ENCODE data around the gene HSPA9. TPM values are rescaled to one million over a fixed set of nuclear protein-coding genes. Genes with fewer than 3 reads are reported as not detected.

HSPA9 gene
- total and polyA plus RNA-seq, 2 of the 8 experiments (the other 6 are each of a cell fraction or from before 2014, with no cell fraction given): 191 to 395 TPM

GRCh38 chr5:138620663-138621224, 45.5 kb upstream of the HSPA9 start:
- Histone ChIP-seq H3K23ac (ENCODE audit: insufficient read length) (no peak overlapping the region), H2AK5ac (ENCODE audit: low read depth, low read length) (no peak overlapping the region), H3K27me3 (replicated peaks in 1 of 4; ENCODE audit: control insufficient read depth in 3 of 4, extremely low read depth in 1 of 4, insufficient read depth in 3 of 4, low read length in 3 of 4) (no peaks in the 10 kb centered on the region), H3K4me2 (ENCODE audit: insufficient read depth in 1 of 2, low read depth in 2 of 2, low read length in 2 of 2) (no peak overlapping the region), H4K20me1 (replicated peaks in 1 of 2; ENCODE audit: control insufficient read depth in 1 of 2, insufficient read depth in 2 of 2, low read length in 2 of 2) (no peaks in the 10 kb centered on the region), H3K14ac (ENCODE audit: insufficient read length) (no peak overlapping the region), H3K4me1 (replicated peaks in 1 of 4; ENCODE audit: control insufficient read depth in 3 of 4, insufficient read depth in 4 of 4, low read length in 3 of 4) (peaks cover 0 to 6% (median 1%) of the 10 kb centered on the region in 4 experiments; a peak in 2 of 7 replicates), H3K4ac (replicated peaks; ENCODE audit: insufficient read length, low read depth, low read length) (no peak overlapping the region), H3K27ac (ENCODE audit: low read depth, low read length) (no peak overlapping the region), H3K9me3 (ENCODE audit: insufficient read depth in 2 of 2, low read depth in 1 of 2, low read length in 1 of 2) (no peaks in the 10 kb centered on the region), H4K5ac (ENCODE audit: insufficient read length, low read depth, low read length) (no peak overlapping the region), H3K4me3 (ENCODE audit: extremely low read depth in 1 of 4, insufficient read depth in 2 of 4, low read depth in 3 of 4, low read length in 4 of 4) (no peak overlapping the region), H4K8ac (ENCODE audit: extremely low read depth, insufficient read depth, low read length) (no peak overlapping the region), H3K56ac (replicated peaks; ENCODE audit: insufficient read length, low read depth, low read length) (no peak overlapping the region), H3K9ac (replicated peaks in 1 of 4; ENCODE audit: extremely low read depth in 1 of 4, low read depth in 3 of 4, low read length in 3 of 4) (no peak overlapping the region), H2BK5ac (ENCODE audit: low read depth, low read length) (no peak overlapping the region), H3K36me3 (ENCODE audit: control insufficient read depth in 2 of 4, insufficient read depth in 4 of 4, low read length in 3 of 4) (no peaks in the 10 kb centered on the region), H3K79me1 (ENCODE audit: low read depth, low read length) (no peaks in the 10 kb centered on the region; the same call in 1 of the 2 replicates), H3K23me2 (ENCODE audit: low read depth, low read length) (no peaks in the 10 kb centered on the region; the same call in 1 of the 2 replicates), H2BK20ac (ENCODE audit: low read length) (no peak overlapping the region), H3K18ac (ENCODE audit: extremely low read depth, low read length) (no peak overlapping the region), H2AFZ (ENCODE audit: low read length) (no peak overlapping the region), H2BK120ac (replicated peaks; ENCODE audit: low read depth, low read length) (no peak overlapping the region), H3K79me2 (ENCODE audit: control insufficient read depth in 1 of 2, insufficient read depth in 2 of 2, low read length in 2 of 2) (no peaks in the 10 kb centered on the region), H2BK12ac (ENCODE audit: low read depth, low read length) (no peak overlapping the region), H2BK15ac (ENCODE audit: low read length) (no peak overlapping the region), H4K91ac (replicated peaks; ENCODE audit: insufficient read length, low read length) (no peak overlapping the region)
- ChIA-PET POLR2A (ENCODE audit: partially characterized antibody) (interaction anchor here (1.4 to 3.6 kb wide), 3 partner anchors 10 to 655 kb away, joined by 3 to 14 read pairs (median 13); partner anchors contain the start of gene HSPA9), CTCF (ENCODE audit: partially characterized antibody) (interaction anchor here (0.7 to 1.4 kb wide), 5 partner anchors 10 to 573 kb away, joined by 3 to 7 read pairs (median 3); no protein-coding TSS in a partner anchor)
- DNase-seq (ENCODE audit: low read depth in 1 of 2, low spot score in 2 of 2) (no peak), FAIRE-seq (no peak)
- 69% methylated on average over 4 of the region's 4 CpGs; no CpG with 5 or more reads in 1 of the 2 experiments for WGBS, 2 experiments (ENCODE audit: extremely low coverage in 1 of 2, insufficient coverage in 1 of 2, insufficient read length in 1 of 2, insufficient replicate concordance in 2 of 2, low coverage in 1 of 2, low lambda C conversion rate in 2 of 2, missing lambda C conversion rate in 1 of 2)
- TF ChIP-seq SIX5 (IDR thresholded peaks at IDR 0.05; ENCODE audit: low read depth, low read length) (no peak), BCL11A (IDR thresholded peaks at IDR 0.05; ENCODE audit: low read depth in 2 of 2, low read length in 2 of 2) (no peak), CTBP2 (IDR thresholded peaks at IDR 0.05; ENCODE audit: borderline replicate concordance, insufficient read depth, insufficient read length, low read length) (no peak), E2F6 (IDR thresholded peaks at IDR 0.05) (no peak), POLR2A (IDR thresholded peaks at IDR 0.05; ENCODE audit: control extremely low read depth in 1 of 2, low read depth in 2 of 2, low read length in 2 of 2) (no peak), RBBP5 (IDR thresholded peaks at IDR 0.05; ENCODE audit: borderline replicate concordance, low read depth, low read length) (no peak), SIN3A (conservative IDR thresholded peaks at IDR 0.05 in 1 of 2, IDR thresholded peaks at IDR 0.05 in 1 of 2; ENCODE audit: low read depth in 1 of 2, low read length in 2 of 2) (no peak), GTF2F1 (IDR thresholded peaks at IDR 0.05; ENCODE audit: borderline replicate concordance, low read depth, low read length) (no peak), KDM1A (IDR thresholded peaks at IDR 0.05; ENCODE audit: borderline replicate concordance, low read length) (no peak), TEAD4 (IDR thresholded peaks at IDR 0.05; ENCODE audit: low read depth, low read length) (no peak), CEBPB (IDR thresholded peaks at IDR 0.05; ENCODE audit: low read depth, low read length) (no peak), POU5F1 (IDR thresholded peaks at IDR 0.05; ENCODE audit: low read depth, low read length) (no peak)
